Ecto neural progenitor cell (in vitro differentiated cells): ENCODE measurements around the gene MCUR1.
"Not testable (repeated sequence)": the region's sequence is repeated elsewhere in the genome, so short reads cannot be mapped to it uniquely, and the experiment has no call there.

Experiments used
- DNase-seq: peaks from one replicate; pipeline ENCODE4 v3.0.0-alpha.2; 2018; ENCODE audit warnings: low spot score

The MCUR1 gene

GRCh38 chr6:13814176-13814937 is at the start of gene MCUR1:
Gene MCUR1, minus strand, starts transcription at chr6:13814557. Its CDS starts 128 bp downstream, at chr6:13814429.
- DNase-seq, result peak; percentile 89

- peak; percentile 41 for DNase-seq
Measured at GRCh38 chr6:13863699-13864155, 49.4 kb upstream of the MCUR1 start.

- peak; percentile 13 for DNase-seq
Measured at GRCh38 chr6:13860556-13861185, 46.3 kb upstream of the MCUR1 start.

GRCh38 chr6:13859871-13860555 is 45.7 kb upstream of the MCUR1 start:
- DNase-seq, result peak; percentile 54

GRCh38 chr6:13854716-13855250 is 40.4 kb upstream of the MCUR1 start:
- DNase-seq, result peak; percentile 10

- DNase-seq, result no peak
Measured at GRCh38 chr6:13853871-13854270, 39.5 kb upstream of the MCUR1 start.

- DNase-seq, result no peak
Measured at GRCh38 chr6:13851803-13852202, 37.4 kb upstream of the MCUR1 start.

GRCh38 chr6:13851330-13851729 is 37.0 kb upstream of the MCUR1 start:
- peak; percentile 38 for DNase-seq

- not testable (repeated sequence) for DNase-seq
Measured at GRCh38 chr6:13850690-13851089, 36.3 kb upstream of the MCUR1 start.

GRCh38 chr6:13848522-13849150 is 34.3 kb upstream of the MCUR1 start:
- DNase-seq, result peak; percentile 38

GRCh38 chr6:13847326-13848050 is 33.1 kb upstream of the MCUR1 start:
- DNase-seq, result peak; percentile 28

- DNase-seq, result peak; percentile 64
Measured at GRCh38 chr6:13846841-13847240, 32.5 kb upstream of the MCUR1 start.

GRCh38 chr6:13841936-13842335 is 27.6 kb upstream of the MCUR1 start:
- DNase-seq, result peak; percentile 22

GRCh38 chr6:13838616-13839015 is 24.3 kb upstream of the MCUR1 start:
- DNase-seq, result no peak

- peak; percentile 9 for DNase-seq
Measured at GRCh38 chr6:13836170-13836569, 21.8 kb upstream of the MCUR1 start.

GRCh38 chr6:13834790-13835189 is 20.4 kb upstream of the MCUR1 start:
- no peak for DNase-seq

- not testable (repeated sequence) for DNase-seq
Measured at GRCh38 chr6:13834018-13834417, 19.7 kb upstream of the MCUR1 start.

- no peak for DNase-seq
Measured at GRCh38 chr6:13832778-13833177, 18.4 kb upstream of the MCUR1 start.

GRCh38 chr6:13831615-13832014 is 17.3 kb upstream of the MCUR1 start:
- no peak for DNase-seq

GRCh38 chr6:13830803-13831202 is 16.4 kb upstream of the MCUR1 start:
- no peak for DNase-seq

GRCh38 chr6:13829419-13829818 is 15.1 kb upstream of the MCUR1 start:
- DNase-seq, result not testable (repeated sequence)
